Esophagus muscularis mucosa (tissue), 4 donors: Measurements from ENCODE around the gene TMEM94. TPM values are rescaled to one million over a fixed set of nuclear protein-coding genes. Genes with fewer than 3 reads are reported as not detected.
"Not testable (repeated sequence)": the region's sequence is repeated elsewhere in the genome, so short reads cannot be mapped to it uniquely, and the experiment has no call there.

ENCODE experiments used
- DNase-seq: peaks from one replicate; pipeline ENCODE4 v3.0.0-alpha.2; 2017; ENCODE audit errors: extremely low spot score
- H3K27ac ChIP-seq, 4 donors: fragments of 200-600 bp; sonication (generic); replicated peaks in 1 of 4; 1 replicate in 3 of 4; 2 replicates in 1 of 4; pipeline ENCODE4 v1.5.1; 2016 to 2019; ENCODE audit warnings: mild to moderate bottlenecking in 1 of 4
- H3K27me3 ChIP-seq, 4 donors: fragments of 200-600 bp; sonication (generic); one replicate each; pipeline versions ENCODE4 v1.5.1 to v1.6.0; 2016 to 2019
- H3K36me3 ChIP-seq, 4 donors: fragments of 200-600 bp; sonication (generic); one replicate each; pipeline ENCODE4 v1.5.1; 2016 to 2019
- H3K4me1 ChIP-seq, 4 donors: fragments of 200-600 bp; sonication (generic); one replicate each; pipeline ENCODE4 v1.5.1; 2016 to 2019
- H3K4me3 ChIP-seq, 4 donors: fragments of 200-600 bp; sonication (generic); 1 replicate in 2 of 4; 2 replicates in 2 of 4; pipeline ENCODE4 v1.5.1; 2016 to 2019; ENCODE audit warnings: mild to moderate bottlenecking in 4 of 4, moderate library complexity in 1 of 4
- H3K9me3 ChIP-seq, 4 donors: fragments of 200-600 bp; sonication (generic); 1 replicate in 3 of 4; 2 replicates in 1 of 4; pipeline ENCODE4 v1.5.1; 2016 to 2019
- CTCF ChIP-seq, 3 experiments: fragments of 200-600 bp in 2 of 3; fragments of 450-650 bp in 1 of 3; sonication (generic) in 2 of 3; IDR thresholded peaks; one replicate each; pipeline ENCODE4 v1.5.1; 2017 to 2019; ENCODE audit warnings: antibody characterized with exemption in 3 of 3, mild to moderate bottlenecking in 2 of 3, moderate library complexity in 1 of 3
- EP300 ChIP-seq: sonication (generic); formaldehyde crosslinking; IDR thresholded peaks from one replicate; pipeline ENCODE4 v1.6.1; 2017; ENCODE audit warnings: antibody characterized with exemption
- POLR2A ChIP-seq: fragments of 450-650 bp; IDR thresholded peaks from one replicate; pipeline ENCODE4 v1.6.1; 2017; ENCODE audit warnings: antibody characterized with exemption, moderate library complexity, mild to moderate bottlenecking, low read depth
- POLR2AphosphoS5 ChIP-seq, 2 donors: sonication (generic); formaldehyde crosslinking; IDR thresholded peaks; one replicate each; pipeline ENCODE4 v1.6.1; 2017; ENCODE audit warnings: antibody characterized with exemption in 2 of 2
- whole genome bisulfite sequencing: methylation state at CpG from one replicate; pipeline ENCODE4 v1.1.5; 2018; 5-methylcytosine and 5-hydroxymethylcytosine counted together
- intact Hi-C: fragments of 100-400 bp; cut with DNase I; formaldehyde crosslinking; loops from one replicate; pipeline ENCODE4 v1.15.1; 2023
- total RNA-seq, 4 donors: library from RNA; depleted of rRNA; stranded (reverse); fragments of >200 nt; gene quantifications; one replicate each; pipeline versions ENCODE4 v1.1.0 to v1.2.1, GENCODE V29; 2016

TMEM94 gene
- total RNA-seq, 4 donors from 2014 or later, result 35.3 to 71.4 (median 46.3) TPM

- Histone ChIP-seq H3K36me3 (peaks cover 0 to 41% (median 28%) of the 10 kb centered on the region in 4 donors), H3K27me3 (no peaks in the 10 kb centered on the region), H3K27ac (peak overlapping the region; percentile 93 to 96 (median 94)), H3K9me3 (no peaks in the 10 kb centered on the region), H3K4me3 (peak overlapping the region; percentile 92 to 98 (median 96)), H3K4me1 (peaks cover 37 to 59% (median 49%) of the 10 kb centered on the region in 4 donors)
- DNase-seq, result no peak
- WGBS, result 0% methylated on average over 3 of the region's 65 CpGs
- TF ChIP-seq POLR2AphosphoS5 (IDR thresholded peaks at IDR 0.05) (no peak), POLR2A (no peak), CTCF (IDR thresholded peaks at IDR 0.05) (no peak), EP300 (no peak)
- intact Hi-C loops, result loop anchor here (5.0 to 10.0 kb wide), 2 partner anchors 76 to 232 kb away; partner anchors contain the start of gene SLC25A19
Observed at GRCh38 chr17:75516619-75517296, 60.3 kb downstream of the TMEM94 start.

GRCh38 chr17:75517297-75517865, 60.9 kb downstream of the TMEM94 start:
- Histone ChIP-seq H3K27me3 (no peaks in the 10 kb centered on the region), H3K36me3 (peaks cover 0 to 41% (median 31%) of the 10 kb centered on the region in 4 donors), H3K4me1 (peaks cover 30 to 52% (median 43%) of the 10 kb centered on the region in 4 donors), H3K9me3 (no peaks in the 10 kb centered on the region), H3K4me3 (peak overlapping the region; percentile 92 to 98 (median 96)), H3K27ac (peak overlapping the region; percentile 93 to 96 (median 94))
- WGBS, result 43% methylated on average over 7 of the region's 10 CpGs
- no peak for DNase-seq
- intact Hi-C loops, result loop anchor here (5.0 to 10.0 kb wide), 2 partner anchors 75 to 233 kb away; partner anchors contain the start of gene SLC25A19
- TF ChIP-seq EP300 (no peak), POLR2A (no peak), POLR2AphosphoS5 (IDR thresholded peaks at IDR 0.05) (no peak), CTCF (IDR thresholded peaks at IDR 0.05) (no peak)

- DNase-seq, result no peak
- 89% methylated on average over 3 of the region's 3 CpGs for WGBS
- TF ChIP-seq CTCF (IDR thresholded peaks at IDR 0.05) (no peak), POLR2A (no peak), EP300 (no peak), POLR2AphosphoS5 (IDR thresholded peaks at IDR 0.05) (no peak)
- intact Hi-C loops, result loop anchor here (5.0 to 10.0 kb wide), 2 partner anchors 74 to 233 kb away; partner anchors contain the start of gene SLC25A19
- H3K27ac ChIP-seq, result no peak overlapping the region
- peaks cover 0 to 41% (median 29%) of the 10 kb centered on the region in 4 donors for H3K36me3 ChIP-seq
- H3K4me1 ChIP-seq, result peaks cover 22 to 44% (median 35%) of the 10 kb centered on the region in 4 donors
- no peaks in the 10 kb centered on the region for H3K27me3 ChIP-seq
- no peaks in the 10 kb centered on the region for H3K9me3 ChIP-seq
- H3K4me3 ChIP-seq, result no peak overlapping the region
Observed at GRCh38 chr17:75518201-75518600, 61.8 kb downstream of the TMEM94 start.

GRCh38 chr17:75518983-75519537, 62.6 kb downstream of the TMEM94 start:
- H3K9me3 ChIP-seq, result no peaks in the 10 kb centered on the region
- peaks cover 15 to 36% (median 26%) of the 10 kb centered on the region in 4 donors for H3K4me1 ChIP-seq
- no peak for DNase-seq
- WGBS, result 80% methylated on average over 9 of the region's 9 CpGs
- H3K27ac ChIP-seq, result no peak overlapping the region
- no peak overlapping the region for H3K4me3 ChIP-seq
- H3K27me3 ChIP-seq, result no peaks in the 10 kb centered on the region
- H3K36me3 ChIP-seq, result peaks cover 0 to 45% (median 26%) of the 10 kb centered on the region in 4 donors
- intact Hi-C loops, result loop anchor here (5.0 to 10.0 kb wide), 2 partner anchors 73 to 234 kb away; partner anchors contain the start of gene SLC25A19
- no peak for TF ChIP-seq CTCF (IDR thresholded peaks at IDR 0.05)
- no peak for TF ChIP-seq POLR2AphosphoS5 (IDR thresholded peaks at IDR 0.05)
- TF ChIP-seq EP300, result no peak
- TF ChIP-seq POLR2A, result no peak

GRCh38 chr17:75520413-75520812, 64.0 kb downstream of the TMEM94 start:
- intact Hi-C loops, DNase-seq: not testable (repeated sequence)

More at GRCh38 chr17:75520413-75520812, 64.0 kb downstream of the TMEM94 start:
- H3K9me3 ChIP-seq, H3K27ac ChIP-seq, H3K4me3 ChIP-seq, H3K27me3 ChIP-seq: not testable (repeated sequence)
- Histone ChIP-seq H3K36me3 (peaks cover 0 to 45% (median 26%) of the 10 kb centered on the region in 4 donors), H3K4me1 (peaks cover 17 to 38% (median 29%) of the 10 kb centered on the region in 4 donors)
- 95% methylated on average over 8 of the region's 8 CpGs for WGBS
